Activated gamma-delta T cell treated with Interleukin-2 at 50 U/mL for 16 hours (primary cell): Measurements from ENCODE around the gene INTS1.

ENCODE experiments used
- DNase-seq: peaks from one replicate; pipeline ENCODE4 v3.0.0-alpha.2; 2020

INTS1 gene

GRCh38 chr7:1505731-1506550, 1.8 kb upstream of the INTS1 start:
- DNase-seq = no peak

GRCh38 chr7:1503390-1503789, 799 bp downstream of the INTS1 start:
- no peak for DNase-seq

- no peak for DNase-seq
Observed at GRCh38 chr7:1502845-1503244, 1.3 kb downstream of the INTS1 start.

- no peak for DNase-seq
Observed at GRCh38 chr7:1501487-1502270, 2.5 kb downstream of the INTS1 start.

- DNase-seq = no peak
Observed at GRCh38 chr7:1500064-1500807, 4.0 kb downstream of the INTS1 start.

- DNase-seq = no peak
Observed at GRCh38 chr7:1499367-1500029, 4.7 kb downstream of the INTS1 start.

- DNase-seq = no peak
Observed at GRCh38 chr7:1498370-1499305, 5.6 kb downstream of the INTS1 start.

GRCh38 chr7:1497293-1497927, 6.8 kb downstream of the INTS1 start:
- DNase-seq = no peak

- DNase-seq = no peak
Observed at GRCh38 chr7:1496531-1497292, 7.5 kb downstream of the INTS1 start.

- DNase-seq = no peak
Observed at GRCh38 chr7:1495564-1496242, 8.5 kb downstream of the INTS1 start.

GRCh38 chr7:1494866-1495563, 9.2 kb downstream of the INTS1 start:
- DNase-seq = no peak

GRCh38 chr7:1494447-1494846, 9.7 kb downstream of the INTS1 start:
- DNase-seq = no peak

- no peak for DNase-seq
Observed at GRCh38 chr7:1493571-1493970, 10.6 kb downstream of the INTS1 start.

- no peak for DNase-seq
Observed at GRCh38 chr7:1493129-1493528, 11.1 kb downstream of the INTS1 start.

- DNase-seq = no peak
Observed at GRCh38 chr7:1492640-1493039, 11.5 kb downstream of the INTS1 start.

- DNase-seq = no peak
Observed at GRCh38 chr7:1492221-1492620, 12.0 kb downstream of the INTS1 start.

- no peak for DNase-seq
Observed at GRCh38 chr7:1490837-1491236, 13.4 kb downstream of the INTS1 start.

- no peak for DNase-seq
Observed at GRCh38 chr7:1489336-1489735, 14.9 kb downstream of the INTS1 start.

GRCh38 chr7:1488016-1488415, 16.2 kb downstream of the INTS1 start:
- no peak for DNase-seq
